Calu3 (cell line): ENCODE data around the gene CNTN6. TPM values are rescaled to one million over a fixed set of nuclear protein-coding genes. Genes with fewer than 3 reads are reported as not detected.

Experiments used
- BruUV-seq: library from RNA; stranded (reverse); fragments of 400-500 nt; replicated peaks from 2 replicates; lab custom pipeline; 2021; lab: Mats Ljungman, UMichigan
- CTCF ChIA-PET: fragments of 300-600 bp; sonication (Branson Sonifier 250); formaldehyde crosslinking; loops from one replicate; lab custom pipeline; 2022; ENCODE audit warnings: antibody characterized with exemption; lab: Charles Lee
- DNase-seq: peaks from one replicate; pipeline ENCODE4 v3.0.0; 2022
- H3K27ac Mint-ChIP-seq: one replicate; pipeline ENCODE4 v1.8.0; 2022; ENCODE audit warnings: mixed read lengths; ENCODE audit not compliant: unreplicated experiment
- H3K27me3 Mint-ChIP-seq: one replicate; pipeline ENCODE4 v1.8.0; 2022; ENCODE audit warnings: mixed read lengths; ENCODE audit not compliant: unreplicated experiment
- H3K36me3 Mint-ChIP-seq: one replicate; pipeline ENCODE4 v1.8.0; 2022; ENCODE audit warnings: mild to moderate bottlenecking, moderate library complexity, mixed read lengths; ENCODE audit not compliant: insufficient read depth, unreplicated experiment
- H3K4me1 Mint-ChIP-seq: one replicate; pipeline ENCODE4 v1.8.0; 2022; ENCODE audit warnings: mild to moderate bottlenecking, low read depth, mixed read lengths; ENCODE audit not compliant: unreplicated experiment
- H3K4me3 Mint-ChIP-seq: one replicate; pipeline ENCODE4 v1.8.0; 2022; ENCODE audit warnings: mild to moderate bottlenecking, low read depth, moderate library complexity, mixed read lengths; ENCODE audit not compliant: unreplicated experiment
- H3K9me3 Mint-ChIP-seq: one replicate; pipeline ENCODE4 v1.8.0; 2022; ENCODE audit warnings: low read depth, mixed read lengths; ENCODE audit not compliant: unreplicated experiment
- CTCF ChIP-seq: fragments of 200-600 bp; IDR thresholded peaks from one replicate; pipeline ENCODE4 v1.8.0; 2022; ENCODE audit warnings: antibody characterized with exemption; ENCODE audit not compliant: unreplicated experiment
- intact Hi-C: fragments of 100-400 bp; cut with micrococcal nuclease; formaldehyde crosslinking; loops from one replicate; pipeline ENCODE4 v1.10.0; 2022; ENCODE audit not compliant: unreplicated experiment
- total RNA-seq: library from RNA; stranded (reverse); gene quantifications from 2 replicates; pipeline ENCODE4 v1.2.3, GENCODE V29; 2022

The CNTN6 gene
- total RNA-seq, 1 experiment from 2014 or later, result not detected

GRCh38 chr3:1288805-1289494, 196.1 kb downstream of the CNTN6 start:
- Mint-ChIP-seq H3K9me3 (peaks cover 9% of the 10 kb centered on the region), H3K4me1 (no peaks in the 10 kb centered on the region), H3K4me3 (no peak overlapping the region), H3K36me3 (no peaks in the 10 kb centered on the region), H3K27me3 (no peaks in the 10 kb centered on the region), H3K27ac (no peak overlapping the region)
- no peak for DNase-seq
- no TSS peak for BruUV-seq
- intact Hi-C loops, result no loop called here
- no peak for TF ChIP-seq CTCF
- CTCF ChIA-PET, result interaction anchor here (0.7 kb wide), 1 partner anchor 22 kb away, joined by 3 read pairs; no protein-coding TSS in a partner anchor

GRCh38 chr3:1292571-1293071, 199.8 kb downstream of the CNTN6 start:
- intact Hi-C loops, result no loop called here
- peaks cover 5% of the 10 kb centered on the region for H3K9me3 Mint-ChIP-seq
- no peak for DNase-seq
- CTCF ChIA-PET, result no interaction called here
- no peak overlapping the region for H3K27ac Mint-ChIP-seq
- no peaks in the 10 kb centered on the region for H3K27me3 Mint-ChIP-seq
- H3K4me3 Mint-ChIP-seq, result no peak overlapping the region
- H3K36me3 Mint-ChIP-seq, result no peaks in the 10 kb centered on the region
- no TSS peak for BruUV-seq
- no peak for TF ChIP-seq CTCF
- no peaks in the 10 kb centered on the region for H3K4me1 Mint-ChIP-seq

GRCh38 chr3:1294586-1294985, 201.8 kb downstream of the CNTN6 start:
- no peak for DNase-seq
- CTCF ChIA-PET, result no interaction called here

GRCh38 chr3:1318296-1319005, 225.6 kb downstream of the CNTN6 start:
- Mint-ChIP-seq H3K4me1 (no peaks in the 10 kb centered on the region), H3K4me3 (no peak overlapping the region), H3K27me3 (no peaks in the 10 kb centered on the region), H3K27ac (no peak overlapping the region), H3K9me3 (peaks cover 2% of the 10 kb centered on the region), H3K36me3 (no peaks in the 10 kb centered on the region)
- intact Hi-C loops, result no loop called here
- BruUV-seq, result no TSS peak
- CTCF ChIA-PET, result no interaction called here
- no peak for TF ChIP-seq CTCF
- DNase-seq, result no peak

More at GRCh38 chr3:1294586-1294985, 201.8 kb downstream of the CNTN6 start:
- intact Hi-C loops, result no loop called here
- Mint-ChIP-seq H3K27ac (no peak overlapping the region), H3K27me3 (no peaks in the 10 kb centered on the region), H3K36me3 (no peaks in the 10 kb centered on the region), H3K4me1 (no peaks in the 10 kb centered on the region), H3K4me3 (no peak overlapping the region), H3K9me3 (peaks cover 5% of the 10 kb centered on the region)
- no peak for TF ChIP-seq CTCF
- BruUV-seq, result no TSS peak
